Measurements from ENCODE around the gene DOCK7. TPM values are rescaled to one million over a fixed set of nuclear protein-coding genes. Genes with fewer than 3 reads are reported as not detected.

Gene DOCK7
- total RNA-seq, 1 donor from 2014 or later: 36.5 TPM

GRCh38 chr1:62406576-62406975 is 281.6 kb downstream of the DOCK7 start:
- Histone ChIP-seq H3K9me3 (no peaks in the 10 kb centered on the region), H3K4me3 (no peak overlapping the region), H3K27ac (no peak overlapping the region), H3K27me3 (ENCODE audit: low read depth) (no peaks in the 10 kb centered on the region), H3K4me1 (no peaks in the 10 kb centered on the region), H3K36me3 (no peaks in the 10 kb centered on the region)
- intact Hi-C loops (cut with DNase I): no loop called here
- DNase-seq (no peak), ATAC-seq (no peak)
- no peak for TF ChIP-seq CTCF (IDR thresholded peaks at IDR 0.05)

DNA sequence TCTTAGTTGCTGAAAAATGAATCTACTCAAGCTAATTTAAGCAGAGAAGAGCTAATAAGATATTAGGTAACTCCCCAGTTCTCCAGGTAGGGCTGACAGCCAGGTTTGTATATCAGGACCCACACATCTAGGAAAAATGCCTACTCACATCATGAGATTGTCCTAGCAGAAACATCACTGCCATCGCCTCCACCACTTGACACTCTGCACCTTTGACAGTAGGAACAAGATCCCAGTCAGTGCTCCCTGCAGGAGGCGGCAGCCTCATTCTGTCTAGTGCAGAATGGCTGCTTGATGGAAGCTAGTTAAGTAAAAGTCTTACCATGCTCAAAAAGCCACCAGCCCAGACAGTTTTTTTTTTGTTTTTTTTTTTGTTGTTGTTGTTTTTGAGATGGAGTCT is 282.9 kb downstream of the DOCK7 start:
- no peaks in the 10 kb centered on the region for H3K9me3 ChIP-seq
- no peak overlapping the region for H3K27ac ChIP-seq
- H3K27me3 ChIP-seq (ENCODE audit: low read depth): no peaks in the 10 kb centered on the region
- no peak for DNase-seq
- intact Hi-C loops (cut with DNase I): no loop called here
- ATAC-seq: no peak
- no peak overlapping the region for H3K4me3 ChIP-seq
- TF ChIP-seq CTCF (IDR thresholded peaks at IDR 0.05): no peak
- no peaks in the 10 kb centered on the region for H3K4me1 ChIP-seq
- H3K36me3 ChIP-seq: no peaks in the 10 kb centered on the region

Other genes with a start within 250 kb of the DOCK7 start
- gene ANGPTL3, start 90.9 kb downstream of the DOCK7 start, total RNA-seq: not detected
- 14.0 TPM for gene ATG4C, start 95.7 kb upstream of the DOCK7 start, total RNA-seq